ENCODE results near the gene PIEZO2.
"Not testable (repeated sequence)": the region's sequence is repeated elsewhere in the genome, so short reads cannot be mapped to it uniquely, and the experiment has no call there.

The PIEZO2 gene

DNA sequence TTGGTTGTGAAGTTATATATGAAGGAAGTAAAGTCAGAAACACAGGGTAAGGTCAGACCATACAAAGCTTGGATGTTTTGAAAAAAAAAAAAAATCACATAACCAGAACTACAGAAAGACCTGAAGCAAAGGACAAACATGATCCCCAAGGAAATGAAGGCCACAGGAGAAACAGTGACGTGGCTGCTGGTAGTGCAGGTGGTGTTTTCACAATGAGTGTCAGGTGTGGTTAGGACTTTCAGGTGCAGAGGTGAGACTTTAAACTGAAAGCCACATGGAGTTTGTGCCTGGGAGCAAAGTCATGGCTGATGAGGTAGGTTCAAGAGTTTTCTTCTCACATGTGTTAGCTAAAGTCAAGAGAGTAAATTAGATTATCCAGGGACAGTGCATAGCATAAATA, 270.7 kb downstream of the PIEZO2 start:
- no peak for DNase-seq

DNA sequence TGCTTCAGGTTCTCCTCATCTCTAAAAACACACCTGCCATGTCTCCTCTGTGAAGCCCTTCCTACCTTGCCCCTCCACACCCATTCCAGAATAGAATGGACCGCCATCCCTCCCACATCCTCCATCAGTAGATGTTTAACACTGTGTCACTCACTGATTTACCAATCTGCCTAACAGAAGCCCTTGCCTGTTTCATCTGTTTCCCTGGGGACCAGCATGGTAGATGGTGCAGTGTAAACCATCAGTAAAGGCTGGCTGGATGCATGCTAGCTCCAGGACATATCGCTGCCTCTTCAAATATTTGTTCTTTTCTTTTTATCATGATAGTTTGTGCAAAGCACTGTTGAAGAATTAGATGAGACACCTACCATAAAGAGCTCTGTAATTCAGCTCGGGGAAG, 271.4 kb downstream of the PIEZO2 start:
- DNase-seq: no peak

DNA sequence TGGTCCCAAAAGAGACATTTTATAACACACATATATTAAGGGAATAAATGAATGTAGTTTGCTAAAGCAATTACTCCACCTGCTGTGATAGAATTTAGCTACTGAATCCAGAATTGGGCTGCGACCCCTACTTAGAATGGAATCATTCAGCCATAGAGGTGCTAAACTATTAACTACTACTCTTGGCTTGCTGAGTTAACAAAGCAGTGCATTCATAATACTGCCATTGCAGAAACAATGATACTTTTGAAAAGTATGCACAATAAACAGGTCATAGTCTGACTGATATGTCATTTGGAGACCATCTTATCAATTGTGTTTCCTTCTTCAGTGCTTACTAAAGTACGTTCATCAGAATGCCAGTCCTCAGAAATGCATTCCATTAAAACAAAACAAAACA, 273.6 kb downstream of the PIEZO2 start:
- no peak for DNase-seq

DNA sequence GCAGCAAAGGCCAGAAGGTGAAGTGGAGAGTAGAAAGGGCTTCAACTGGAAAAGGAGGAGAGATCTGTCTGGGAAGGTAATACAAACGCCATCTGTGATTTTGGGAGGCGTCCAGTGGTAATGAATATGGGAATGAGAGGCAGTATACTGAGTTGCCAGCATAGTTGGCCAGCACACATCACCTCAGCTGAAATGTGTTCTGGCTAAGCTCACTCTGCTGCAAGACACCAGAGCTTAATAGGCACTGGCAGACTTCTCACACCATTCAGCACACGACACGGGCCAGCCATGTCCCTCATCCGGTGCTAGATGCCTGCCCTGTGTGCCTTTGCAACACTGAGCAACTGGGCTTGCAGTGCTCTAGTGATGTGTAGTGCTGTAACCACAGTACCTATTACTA, 277.1 kb downstream of the PIEZO2 start:
- no peak for DNase-seq

DNA sequence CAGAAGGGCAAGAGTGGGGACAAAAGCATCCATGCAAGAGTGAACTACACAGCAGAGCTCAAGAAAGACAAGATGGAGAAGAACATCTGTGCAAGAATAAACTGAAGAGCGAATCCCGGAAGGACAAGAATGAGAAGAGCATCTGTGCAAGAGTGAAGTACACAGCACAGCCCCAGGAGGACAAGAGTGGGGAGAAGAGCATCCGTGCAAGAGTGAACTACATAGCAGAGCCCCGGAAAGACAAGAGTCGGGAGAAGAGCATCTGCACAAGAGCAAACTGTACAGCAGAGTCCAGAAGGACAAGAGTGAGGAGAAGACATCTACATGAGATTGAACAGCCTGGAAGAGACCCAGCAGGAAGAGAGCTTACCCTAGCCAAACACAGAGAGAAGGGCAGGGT, 284.6 kb downstream of the PIEZO2 start:
- no peak for DNase-seq

DNA sequence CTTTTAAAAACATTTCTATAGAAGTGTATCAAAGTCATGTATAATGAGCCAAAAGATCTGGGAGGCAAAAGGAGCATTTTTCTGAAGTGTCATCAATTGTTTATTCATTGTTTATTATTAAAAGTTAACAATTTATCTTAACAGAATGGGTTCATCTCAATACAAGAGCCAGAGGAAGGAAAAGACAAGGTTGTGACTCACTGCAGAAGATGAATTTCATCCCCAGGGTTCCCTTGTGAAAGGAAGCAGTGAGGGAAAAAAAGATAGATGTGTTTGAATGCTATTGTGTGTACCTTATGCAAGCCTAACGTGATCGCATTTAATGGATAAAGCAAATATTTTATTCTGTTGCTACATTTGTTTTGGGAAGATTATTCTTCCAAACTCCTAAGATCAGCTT, 286.3 kb downstream of the PIEZO2 start:
- no peak for DNase-seq

DNA sequence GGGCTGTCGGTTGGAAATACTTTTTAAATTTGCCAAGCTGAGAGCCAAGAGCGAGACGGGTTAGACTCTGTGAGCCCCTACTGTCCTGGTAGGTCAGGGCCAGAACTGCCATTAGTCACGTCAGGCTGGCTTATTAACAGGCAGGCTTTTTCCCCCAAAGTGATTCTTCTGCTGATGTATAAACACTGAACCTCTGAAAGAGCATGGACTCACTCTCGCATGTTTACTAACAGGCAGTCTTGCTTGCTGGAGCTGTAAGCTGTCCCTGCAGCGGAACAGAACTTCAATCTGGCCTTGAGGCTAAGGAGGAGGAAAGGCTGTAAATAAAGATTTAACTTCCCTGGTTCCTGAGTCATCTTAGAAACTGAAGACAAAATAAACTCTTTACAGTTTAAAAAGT, 288.4 kb downstream of the PIEZO2 start:
- DNase-seq: no peak

DNA sequence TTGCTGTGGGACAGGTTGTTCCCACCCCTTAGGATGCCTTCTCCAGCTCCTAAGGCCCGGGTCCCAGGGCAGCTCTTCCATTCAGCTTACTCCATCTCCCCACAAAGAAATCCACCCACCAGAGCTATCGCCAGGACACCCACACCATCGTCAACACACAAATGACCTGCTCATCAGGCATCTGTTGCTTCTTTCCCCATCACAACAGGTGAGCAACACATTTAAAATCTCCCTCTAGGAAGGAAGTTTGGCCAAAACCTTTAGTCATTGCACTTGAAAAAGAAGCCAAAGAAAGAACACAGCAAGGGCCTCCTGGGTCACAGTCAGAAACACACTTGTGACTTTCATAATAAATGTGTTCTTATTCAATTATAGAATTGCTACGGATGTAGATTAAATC, 289.0 kb downstream of the PIEZO2 start:
- no peak for DNase-seq

DNA sequence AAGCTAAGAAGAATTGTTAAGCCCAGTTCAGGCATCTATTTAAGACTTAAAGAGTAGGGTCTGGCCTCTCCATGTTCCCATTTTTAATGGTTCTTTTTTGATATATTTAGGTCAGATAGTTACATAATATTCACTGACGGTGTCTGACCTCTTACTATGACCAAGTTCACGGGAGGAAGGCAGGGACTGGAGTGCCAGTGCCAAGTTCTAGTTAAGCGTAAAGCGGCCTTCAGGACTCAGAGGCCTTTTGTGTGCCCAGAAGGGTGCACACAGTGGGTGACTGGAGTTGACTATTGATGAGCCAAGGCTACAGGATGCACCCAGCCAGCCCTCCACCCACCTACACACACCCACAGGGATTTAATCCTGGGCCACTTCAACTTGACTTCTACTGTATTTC, 290.9 kb downstream of the PIEZO2 start:
- DNase-seq: no peak

DNA sequence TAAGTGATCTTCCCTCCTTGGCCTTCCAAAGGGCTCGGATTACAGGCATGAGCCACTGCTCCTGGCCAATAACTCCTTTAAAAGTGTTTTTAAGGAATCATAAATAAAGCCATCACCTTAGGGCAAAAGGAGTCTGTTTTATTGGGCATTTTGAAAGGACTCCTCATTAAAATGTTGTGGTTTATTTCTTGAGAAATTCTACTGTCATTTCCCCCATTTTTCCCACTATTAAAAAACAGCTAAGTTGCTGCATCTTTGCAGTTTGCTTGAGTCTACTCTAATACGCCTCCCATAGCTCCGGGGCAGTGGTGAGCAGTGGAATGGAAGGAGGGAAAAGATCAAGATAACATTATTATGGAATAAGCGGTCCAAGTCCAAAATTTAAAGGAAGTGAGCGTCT, 293.2 kb downstream of the PIEZO2 start:
- DNase-seq: no peak

DNA sequence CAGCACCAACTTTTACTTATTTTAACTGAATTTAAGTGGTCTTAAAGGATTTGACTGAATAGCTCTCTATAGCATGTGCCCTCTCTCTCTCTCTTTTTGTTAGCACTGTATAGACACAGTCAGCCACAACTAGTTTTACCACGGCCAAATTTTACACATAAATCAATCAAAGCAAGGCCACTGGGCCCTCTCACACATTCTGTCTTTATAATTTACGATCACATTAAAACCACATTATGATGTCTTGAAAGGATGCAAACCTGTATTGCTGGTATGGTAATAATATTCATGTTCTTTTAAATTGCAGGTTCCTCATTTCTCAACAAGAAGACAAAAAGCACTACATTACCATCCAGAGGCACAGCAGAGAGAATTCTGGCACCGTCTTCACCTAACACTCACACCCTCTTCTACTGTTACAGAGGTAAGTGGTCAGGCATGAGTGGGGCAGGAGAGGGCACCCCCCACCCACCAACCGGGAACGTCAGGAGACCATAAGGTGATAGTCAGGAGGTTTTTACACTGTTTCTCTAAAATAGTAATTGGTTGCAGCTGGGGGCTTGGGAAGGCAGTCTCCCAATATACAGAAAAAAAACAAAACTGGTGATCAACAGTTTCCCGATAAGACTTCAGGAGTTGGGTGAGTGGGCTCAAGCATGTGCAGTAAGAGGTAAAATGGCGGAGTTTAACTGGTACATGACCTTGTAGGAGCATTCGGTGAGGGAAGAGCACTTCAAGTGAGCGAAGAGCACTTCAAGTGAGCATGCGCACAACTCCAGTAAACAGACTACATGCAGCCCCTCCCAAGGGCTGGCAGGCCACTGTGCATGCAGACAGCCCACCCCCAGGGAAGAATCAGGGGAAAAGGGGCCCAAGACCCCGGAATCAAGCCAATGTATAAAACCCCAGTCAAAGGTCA, 296.7 kb downstream of the PIEZO2 start:
- DNase-seq: no peak

DNA sequence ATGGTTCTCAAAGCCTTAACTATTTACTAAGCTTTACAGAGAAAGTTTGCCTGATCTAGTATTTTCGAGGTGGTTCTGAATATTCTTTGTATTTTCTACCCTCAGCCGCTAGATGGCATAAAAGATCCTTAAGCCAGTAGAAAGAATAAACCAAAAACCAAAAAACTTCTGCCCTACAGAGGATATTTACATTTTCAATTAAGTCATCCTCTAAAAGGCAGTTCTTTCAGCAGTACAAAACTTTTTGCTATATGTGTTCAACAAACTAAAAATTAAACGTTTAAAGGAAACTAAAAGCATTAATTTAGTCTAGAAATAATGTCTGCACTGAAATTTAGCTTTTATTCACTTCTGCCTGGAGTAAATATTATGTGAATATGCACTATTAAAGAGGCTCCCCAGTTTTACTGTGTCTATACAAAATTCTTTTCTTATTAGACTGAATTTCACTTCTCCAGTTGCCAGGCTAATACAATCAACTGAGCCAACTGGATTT, 297.5 kb downstream of the PIEZO2 start:
- DNase-seq: no peak

DNA sequence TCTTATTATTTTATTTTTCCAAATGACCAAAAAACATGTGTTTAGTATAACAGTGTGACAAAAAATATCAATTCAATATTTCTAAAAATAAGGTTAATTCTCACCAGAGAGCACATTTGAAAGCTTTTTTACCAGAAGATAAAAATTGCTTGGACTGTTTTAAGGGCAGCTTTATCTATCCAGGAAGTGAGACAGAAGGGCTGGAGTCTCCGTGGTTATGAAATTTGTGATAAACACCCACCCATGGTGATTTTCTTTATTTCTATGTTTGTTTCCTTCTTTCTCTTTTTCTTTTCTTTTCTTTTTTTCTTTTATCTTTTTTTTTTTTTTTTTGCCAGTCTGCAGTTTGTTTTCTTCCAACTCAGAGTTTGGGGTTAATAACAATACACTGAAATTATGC, 298.5 kb downstream of the PIEZO2 start:
- DNase-seq: no peak

DNA sequence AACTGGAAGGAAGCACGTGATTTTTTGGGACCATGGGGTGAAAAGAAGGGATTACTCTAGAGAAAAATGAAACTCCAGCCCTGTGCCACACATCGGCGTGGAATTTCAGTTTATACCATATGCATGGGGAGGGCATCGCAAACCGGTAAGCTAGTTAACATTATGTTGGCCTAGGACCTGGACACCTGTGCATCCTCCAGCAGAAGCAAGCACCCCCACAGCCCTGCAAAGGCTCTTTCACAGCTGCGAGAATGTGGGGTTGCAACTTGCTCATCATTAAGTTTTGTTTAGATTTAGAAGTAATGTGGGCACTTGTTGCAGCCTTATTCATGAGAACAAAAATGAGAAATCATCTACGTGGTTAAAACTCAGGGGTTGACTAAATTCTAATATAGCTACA, 299.2 kb downstream of the PIEZO2 start:
- no peak for DNase-seq

DNA sequence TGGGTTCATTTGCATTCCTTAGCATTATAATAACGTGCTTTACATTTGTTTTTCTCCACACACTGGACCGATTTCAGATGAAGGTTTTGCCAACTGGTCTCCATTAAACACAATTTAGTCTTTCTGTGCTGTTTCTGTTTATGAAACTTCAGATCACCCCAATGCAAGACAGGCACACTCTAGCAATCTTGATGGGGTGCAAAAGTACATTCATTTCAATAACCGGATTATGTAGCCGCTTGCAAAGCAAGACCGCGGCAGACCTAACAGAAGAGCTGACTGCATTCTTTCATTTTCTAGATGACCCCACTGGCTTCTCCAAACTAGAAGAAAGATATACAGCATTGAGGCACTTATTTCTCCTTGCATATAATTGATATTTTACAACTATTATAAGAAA, 301.5 kb downstream of the PIEZO2 start:
- DNase-seq: no peak

DNA sequence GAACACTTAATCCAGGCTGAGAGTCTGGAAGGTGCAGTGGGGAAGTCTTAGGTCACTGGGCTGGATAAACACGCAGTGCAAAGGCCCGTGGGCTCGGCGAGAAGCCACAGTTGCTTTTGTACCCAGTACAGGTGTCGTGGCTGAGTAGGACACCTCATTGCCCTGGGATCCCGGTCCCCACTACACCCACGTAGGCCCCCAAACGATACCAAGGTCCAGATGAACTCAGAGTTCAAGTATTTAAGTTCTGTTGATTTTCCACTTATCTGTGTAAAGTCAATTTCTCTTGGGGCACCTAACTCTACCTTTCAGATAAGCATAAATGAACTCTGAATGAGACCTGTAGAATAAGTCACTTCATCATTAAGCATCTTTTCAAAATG, 302.0 kb downstream of the PIEZO2 start:
- DNase-seq: no peak

DNA sequence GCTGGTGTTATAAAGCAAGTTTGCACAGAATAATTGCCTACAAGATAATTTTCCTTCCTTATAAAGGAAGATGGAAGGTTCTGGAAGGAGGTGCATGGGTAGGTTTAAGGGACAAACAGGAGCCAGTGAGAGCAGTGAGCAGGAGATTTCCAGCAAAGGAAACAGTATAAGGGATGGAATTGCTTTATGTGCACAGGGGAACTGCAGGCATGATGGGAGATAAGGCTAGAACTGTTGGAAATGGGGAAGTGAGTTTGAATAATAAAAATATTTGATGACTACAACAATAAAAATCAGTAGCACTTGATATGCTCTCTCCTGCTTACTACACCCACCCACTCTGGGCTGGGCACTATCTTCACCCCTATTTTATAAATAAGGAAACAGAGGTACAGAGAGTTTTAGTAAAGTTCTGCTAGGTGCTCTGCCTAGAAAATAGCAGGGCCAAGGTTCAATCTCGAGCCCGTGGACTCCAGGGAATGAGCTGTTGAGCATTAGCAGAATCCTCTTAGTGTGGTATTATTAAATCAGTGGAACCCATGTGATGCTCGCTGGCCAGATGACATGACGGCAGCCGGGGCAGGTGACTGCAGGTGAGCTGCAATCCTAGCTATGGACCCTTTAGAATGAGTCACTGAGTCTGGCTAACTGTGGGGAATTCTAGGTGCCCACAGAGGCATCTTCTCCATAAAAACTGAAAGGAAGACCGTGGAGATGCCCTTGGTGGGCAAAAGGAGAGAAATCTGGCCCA, 302.5 kb downstream of the PIEZO2 start:
- DNase-seq: no peak

DNA sequence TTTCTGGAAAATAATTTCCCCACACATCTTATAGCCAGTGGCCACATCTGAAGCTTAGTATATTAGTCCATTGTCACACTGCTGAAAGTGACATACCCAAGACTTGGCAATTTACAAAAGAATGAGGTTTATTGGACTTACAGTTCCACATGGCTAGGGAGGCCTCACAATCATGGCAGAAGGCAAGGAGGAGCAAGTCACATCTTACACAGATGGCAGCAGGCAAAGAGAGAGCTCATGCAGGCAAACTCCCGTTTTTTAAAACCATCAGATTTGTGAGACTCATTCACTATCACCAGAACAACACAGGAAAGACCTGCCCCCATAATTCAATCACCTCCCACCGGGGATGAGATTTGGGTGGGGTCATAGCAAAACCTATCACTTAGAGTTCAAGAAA, 303.3 kb downstream of the PIEZO2 start:
- DNase-seq: not testable (repeated sequence)

DNA sequence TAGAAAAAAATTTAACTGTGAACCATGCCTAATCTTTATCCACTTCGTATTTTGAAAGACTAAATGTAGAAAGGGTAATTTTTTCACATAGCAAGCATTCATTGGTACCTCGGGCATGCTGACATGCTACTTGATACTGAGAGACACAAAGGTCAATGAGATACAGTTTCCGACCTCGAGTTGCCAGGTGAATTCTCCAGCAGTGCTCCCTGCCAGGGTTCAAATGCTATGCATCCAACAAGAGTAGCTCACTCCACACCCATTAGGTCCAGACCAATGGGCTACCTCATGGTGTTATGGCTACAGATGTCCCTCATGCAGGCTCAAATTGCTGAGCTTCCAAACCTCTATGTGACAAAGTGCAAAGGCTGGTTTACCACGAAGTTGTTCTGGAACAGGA, 305.8 kb downstream of the PIEZO2 start:
- no peak for DNase-seq

DNA sequence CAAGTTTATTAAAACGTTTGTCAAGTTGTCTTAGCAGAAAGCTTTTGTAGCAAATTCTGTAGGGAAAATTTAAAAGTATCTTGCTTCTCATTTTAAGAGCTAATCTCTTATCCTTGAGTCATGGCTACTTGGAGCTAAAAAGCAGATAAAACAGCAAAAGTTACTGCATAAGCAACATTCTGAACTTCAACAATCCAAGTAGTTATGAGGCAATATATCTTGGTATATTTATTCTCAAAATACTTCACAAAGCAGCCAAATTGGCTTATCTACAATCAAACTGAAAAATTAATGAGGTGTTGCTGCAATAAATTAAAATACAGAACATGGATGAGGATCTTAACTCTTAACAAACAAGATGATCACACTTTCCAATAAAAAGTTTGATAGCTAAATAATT, 306.5 kb downstream of the PIEZO2 start:
- no peak for DNase-seq

DNA sequence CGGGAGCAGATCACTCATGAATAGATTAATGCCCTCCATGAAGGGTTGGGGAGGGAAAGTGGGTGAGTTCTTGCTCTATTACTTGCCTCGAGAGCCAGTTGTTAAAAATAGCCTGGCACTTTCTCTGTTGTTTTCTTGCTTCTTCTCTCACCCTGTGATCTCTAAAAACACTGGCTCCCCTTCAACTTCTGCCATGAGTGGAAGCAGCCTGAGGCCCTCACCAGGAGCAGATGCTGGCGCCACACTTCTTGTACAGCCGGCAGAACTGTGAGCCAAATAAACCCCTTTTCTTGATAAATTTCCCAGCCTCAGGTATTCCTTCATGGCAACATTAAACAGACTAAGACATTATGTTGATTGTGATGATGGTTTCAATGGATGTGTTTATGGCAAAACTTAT, 307.0 kb downstream of the PIEZO2 start:
- no peak for DNase-seq

DNA sequence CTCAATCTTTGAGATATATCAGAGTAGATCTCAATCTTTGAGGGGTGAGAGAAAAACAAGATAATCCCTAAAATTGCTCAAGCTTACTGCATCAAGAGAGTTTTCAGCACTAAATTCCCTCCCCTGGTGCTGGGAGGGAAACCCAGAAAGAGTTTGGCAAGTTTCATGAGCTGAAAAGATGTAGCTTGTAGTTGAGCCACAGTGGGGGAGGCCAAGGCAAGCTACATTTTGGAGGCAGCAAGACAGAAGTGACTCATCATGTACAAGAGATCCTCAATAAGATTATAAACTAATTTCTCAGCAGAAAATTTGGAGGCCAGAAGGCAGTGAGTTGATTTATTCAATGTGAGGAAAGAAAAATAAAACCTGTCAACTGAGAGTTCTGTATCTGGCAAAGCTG, 308.2 kb downstream of the PIEZO2 start:
- no peak for DNase-seq

DNA sequence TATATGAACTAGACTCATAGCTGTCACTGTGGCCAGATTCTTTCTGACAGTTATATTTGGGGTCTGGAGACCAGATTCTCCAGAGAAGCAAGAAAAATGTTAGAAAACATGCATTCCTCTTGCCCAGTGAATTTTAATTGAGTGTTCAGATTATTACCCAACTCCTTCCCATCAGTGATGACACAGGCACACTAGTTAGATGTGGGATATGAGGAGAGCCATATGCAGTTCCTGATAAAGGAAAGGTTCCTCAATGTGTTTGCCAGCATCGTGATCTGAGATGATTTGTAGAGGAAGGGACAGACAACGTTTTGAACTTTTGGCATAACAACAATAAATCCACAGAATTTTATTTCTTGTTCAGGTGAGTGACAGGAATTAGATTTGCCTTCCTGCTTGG, 308.6 kb downstream of the PIEZO2 start:
- DNase-seq: no peak

DNA sequence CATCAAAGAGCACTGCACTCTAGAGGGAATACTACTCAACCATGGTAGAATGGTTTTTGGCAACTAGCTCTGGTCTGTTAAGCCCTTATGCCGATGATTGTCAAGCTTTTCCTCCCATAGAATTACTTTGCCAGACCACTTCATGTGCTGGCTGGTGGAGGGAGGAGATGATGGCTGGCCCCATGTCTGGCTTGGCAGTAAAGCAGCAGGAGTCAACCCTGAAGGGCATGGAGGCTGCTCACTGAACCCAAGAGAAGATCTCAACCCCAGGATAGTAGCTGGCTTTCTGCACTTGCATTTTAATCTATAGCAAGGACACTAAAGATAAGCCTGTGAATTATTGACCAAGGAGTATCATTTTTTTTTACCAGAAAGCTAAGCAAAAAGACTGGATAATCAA, 309.9 kb downstream of the PIEZO2 start:
- DNase-seq: no peak

Measured in activated naive CD4-positive, alpha-beta T cell treated with Interleukin-2 at 50 U/mL for 16 hours (primary cell).